B cell (primary cell): ENCODE measurements around the gene C1QTNF12. TPM values are rescaled to one million over a fixed set of nuclear protein-coding genes. Genes with fewer than 3 reads are reported as not detected.

Experiments
- ATAC-seq: fragments of 200-7000 bp; cut with Tn5 transposase; one replicate; pipeline ENCODE4 v1.10.0; 2021; ENCODE audit warnings: low read depth, mild to moderate bottlenecking, moderate number of reproducible peaks, moderate library complexity
- CTCF ChIA-PET: fragments of 350-600 bp; sonication (Branson Sonifier 250); formaldehyde crosslinking; loops from one replicate; lab custom pipeline; 2021; ENCODE audit warnings: antibody characterized with exemption, inconsistent platforms; lab: Charles Lee
- POLR2A ChIA-PET: fragments of 350-600 bp; sonication (Branson Sonifier 250); formaldehyde crosslinking; loops from one replicate; lab custom pipeline; 2021; ENCODE audit warnings: antibody characterized with exemption; lab: Charles Lee
- DNase-seq: peaks from one replicate; pipeline ENCODE4 v3.0.0; 2013
- H2AFZ ChIP-seq: 2 replicates; pipeline ENCODE4 v1.6.1; 2012; ENCODE audit warnings: mild to moderate bottlenecking, low read depth, low read length; ENCODE audit not compliant: insufficient read depth, poor library complexity, severe bottlenecking
- H3K27ac ChIP-seq, 2 donors: 1 replicate in 1 of 2; 2 replicates in 1 of 2; pipeline ENCODE4 v1.5.1; 2012 to 2013; ENCODE audit warnings: low read length in 2 of 2, mild to moderate bottlenecking in 2 of 2, moderate library complexity in 1 of 2
- H3K27me3 ChIP-seq, 4 experiments: fragments of 200-600 bp in 1 of 4; sonication (generic) in 1 of 4; replicated peaks in 1 of 4; 1 replicate in 2 of 4; 2 replicates in 2 of 4; pipeline versions ENCODE4 v1.6.1 to v1.7.0; 2013 to 2016; ENCODE audit warnings: low read length in 3 of 4, mild to moderate bottlenecking in 2 of 4, mixed read lengths in 1 of 4, moderate library complexity in 1 of 4; ENCODE audit not compliant: insufficient read depth in 4 of 4, control insufficient read depth in 3 of 4; ENCODE audit errors: control extremely low read depth in 1 of 4
- H3K36me3 ChIP-seq, 2 experiments: replicated peaks in 1 of 2; 1 replicate in 1 of 2; 2 replicates in 1 of 2; pipeline versions ENCODE4 v1.6.1 to v1.7.1; 2013; ENCODE audit warnings: low read length in 1 of 2; ENCODE audit not compliant: insufficient read depth in 2 of 2, control insufficient read depth in 1 of 2; ENCODE audit errors: control extremely low read depth in 1 of 2, extremely low read depth in 1 of 2
- H3K4me1 ChIP-seq, 2 donors: fragments of 200-600 bp in 1 of 2; sonication (generic) in 1 of 2; 1 replicate in 1 of 2; 2 replicates in 1 of 2; pipeline versions ENCODE4 v1.5.1 to v1.6.1; 2013 to 2017; ENCODE audit warnings: low read length in 2 of 2; ENCODE audit not compliant: control insufficient read depth in 2 of 2, insufficient read depth in 2 of 2
- H3K4me2 ChIP-seq: replicated peaks from 2 replicates; pipeline ENCODE3; 2012; ENCODE audit warnings: mild to moderate bottlenecking, low read depth, low read length; ENCODE audit not compliant: poor library complexity, severe bottlenecking
- H3K4me3 ChIP-seq, 5 experiments: fragments of 200-600 bp in 1 of 5; sonication (generic) in 1 of 5; 1 replicate in 3 of 5; 2 replicates in 2 of 5; pipeline versions ENCODE4 v1.5.1 to v1.7.0; 2011 to 2016; ENCODE audit warnings: low read length in 4 of 5, mild to moderate bottlenecking in 4 of 5, low read depth in 2 of 5, control low read depth in 1 of 5, moderate library complexity in 1 of 5; ENCODE audit not compliant: insufficient read depth in 1 of 5; ENCODE audit errors: control extremely low read depth in 1 of 5, extremely low read depth in 1 of 5
- H3K79me2 ChIP-seq: fragments of 200-600 bp; sonication (generic); one replicate; pipeline ENCODE4 v1.6.0; 2016; ENCODE audit warnings: low read length; ENCODE audit not compliant: control insufficient read depth, insufficient read depth
- H3K9ac ChIP-seq: fragments of 200-600 bp; sonication (generic); 2 replicates; pipeline ENCODE4 v1.6.1; 2017; ENCODE audit warnings: mild to moderate bottlenecking, low read length, moderate library complexity
- H3K9me3 ChIP-seq, 3 donors: one replicate each; pipeline versions ENCODE4 v1.6.1 to v1.7.1; 2013; ENCODE audit warnings: low read length in 2 of 3; ENCODE audit not compliant: control insufficient read depth in 2 of 3, insufficient read depth in 1 of 3; ENCODE audit errors: control extremely low read depth in 1 of 3
- H4K20me1 ChIP-seq: 2 replicates; pipeline ENCODE4 v1.6.0; 2012; ENCODE audit warnings: mild to moderate bottlenecking, low read length; ENCODE audit not compliant: insufficient read depth, control insufficient read depth, poor library complexity, severe bottlenecking
- H3K27ac Mint-ChIP-seq: one replicate; pipeline ENCODE4 v1.8.0; 2021; ENCODE audit warnings: mixed read lengths
- H3K27me3 Mint-ChIP-seq: one replicate; pipeline ENCODE4 v1.8.0; 2021; ENCODE audit warnings: mixed read lengths
- H3K4me1 Mint-ChIP-seq: one replicate; pipeline ENCODE4 v1.8.0; 2021; ENCODE audit warnings: mixed read lengths
- H3K4me3 Mint-ChIP-seq: one replicate; pipeline ENCODE4 v1.8.0; 2021; ENCODE audit warnings: mixed read lengths
- H3K9me3 Mint-ChIP-seq: one replicate; pipeline ENCODE4 v1.8.0; 2022; ENCODE audit warnings: mixed read lengths; ENCODE audit not compliant: insufficient read depth
- CTCF ChIP-seq: fragments of 200-600 bp; IDR thresholded peaks from one replicate; pipeline ENCODE4 v1.8.0; 2022; ENCODE audit warnings: antibody characterized with exemption, mild to moderate bottlenecking
- EZH2 ChIP-seq: IDR thresholded peaks from 2 replicates; pipeline ENCODE4 v1.6.1; 2012; ENCODE audit warnings: borderline replicate concordance, low read depth, mild to moderate bottlenecking, moderate library complexity, low read length; ENCODE audit not compliant: insufficient read depth, poor library complexity, severe bottlenecking
- WGBS: methylation state at CpG from one replicate; pipeline ENCODE4 v1.1.5; 2013; ENCODE audit warnings: missing lambda C conversion rate; ENCODE audit not compliant: insufficient coverage; 5-methylcytosine and 5-hydroxymethylcytosine counted together
- intact Hi-C: fragments of 100-400 bp; cut with micrococcal nuclease; formaldehyde crosslinking; loops from one replicate; pipeline ENCODE4 v1.10.0; 2022
- polyA plus RNA-seq: library from polyadenylated mRNA; depleted of rRNA; stranded (reverse); fragments of >200 nt; gene quantifications from 2 replicates; pipeline ENCODE4 v1.2.3, GENCODE V29; 2012
- total RNA-seq, 2 donors: library from RNA; stranded (reverse); fragments of 120-200 nt in 1 of 2; gene quantifications; 1 replicate in 1 of 2; 2 replicates in 1 of 2; pipeline versions ENCODE4 v1.2.3 to v1.2.4, GENCODE V29; 2013 to 2022

Gene C1QTNF12
- total and polyA plus RNA-seq, 2 donors (not counting 1 experiment from before 2014, with no cell fraction given): 1.2 to 3.2 TPM

- peaks cover 43% of the 10 kb centered on the region for H4K20me1 ChIP-seq
- peak; percentile 98 for ATAC-seq
- H3K79me2 ChIP-seq: peaks cover 47% of the 10 kb centered on the region
- H3K4me2 ChIP-seq: peak within 1 kb of the TSS; percentile 93
- peak within 1 kb of the TSS; percentile 87 for H3K9ac ChIP-seq
- peak within 1 kb of the TSS; percentile 3 to 84 (median 77) for H3K4me3 ChIP-seq
- peaks cover 29 to 38% of the 10 kb centered on the region in 2 donors for H3K4me1 ChIP-seq
- no peaks in the 10 kb centered on the region for H3K27me3 Mint-ChIP-seq
- no peaks in the 10 kb centered on the region for H3K9me3 Mint-ChIP-seq
- intact Hi-C loops: loop anchor here (1.0 kb wide), 4 partner anchors 32 to 157 kb away; partner anchors contain the start of genes AURKAIP1, C1orf159, CPTP and INTS11
- TF ChIP-seq EZH2 (no peak), CTCF (no peak)
- ChIA-PET CTCF (interaction anchor here (0.6 to 1.4 kb wide), 5 partner anchors 17 to 157 kb away, joined by 3 to 4 read pairs (median 3); partner anchors contain the start of gene AURKAIP1), POLR2A (interaction anchor here (0.5 to 1.5 kb wide), 8 partner anchors 12 to 314 kb away, joined by 3 to 8 read pairs (median 4); partner anchors contain the start of genes AURKAIP1, CCNL2, ISG15 and MRPL20)
- H2AFZ ChIP-seq: peak within 1 kb of the TSS; percentile 98
- no peaks in the 10 kb centered on the region for H3K9me3 ChIP-seq
- H3K4me1 Mint-ChIP-seq: peaks cover 36% of the 10 kb centered on the region
- H3K27me3 ChIP-seq: no peaks in the 10 kb centered on the region
- peaks cover 0 to 4% of the 10 kb centered on the region in 2 experiments for H3K36me3 ChIP-seq
- peak within 1 kb of the TSS; percentile 88 for H3K4me3 Mint-ChIP-seq
- DNase-seq: peak; percentile 94
- H3K27ac Mint-ChIP-seq: peak within 1 kb of the TSS; percentile 76
- under 1% methylated on average over 90 of the region's 105 CpGs for WGBS
- peak within 1 kb of the TSS; percentile 24 to 77 for H3K27ac ChIP-seq
These were observed 27.2 kb upstream of the C1QTNF12 start, which contains the start of gene UBE2J2 for GRCh38 chr1:1273512-1274298. UBE2J2 (minus strand) TSS chr1:1273854; CDS start chr1:1267992, 5,862 bp downstream.
